ENCODE measurements around the gene RIMBP2. TPM values are rescaled to one million over a fixed set of nuclear protein-coding genes. Genes with fewer than 3 reads are reported as not detected.

The RIMBP2 gene
- total RNA-seq, 1 experiment from 2014 or later, result not detected

GRCh38 chr12:130707571-130707891 lies 8.6 kb downstream of the RIMBP2 start:
- POLR2A ChIA-PET, result no interaction called here
- H3K27ac Mint-ChIP-seq (ENCODE audit: low read depth, unreplicated experiment), result no peak overlapping the region
- CTCF ChIA-PET, result no interaction called here
- intact Hi-C loops (cut with micrococcal nuclease), result no loop called here
- peaks cover 72% of the 10 kb centered on the region for H3K27me3 Mint-ChIP-seq (ENCODE audit: insufficient read depth, unreplicated experiment)
- H3K36me3 Mint-ChIP-seq (ENCODE audit: insufficient read depth, unreplicated experiment), result no peaks in the 10 kb centered on the region
- no TSS peak for BruUV-seq (replicated peaks)
- DNase-seq (ENCODE audit: unreplicated experiment), result no peak
- no peaks in the 10 kb centered on the region for H3K4me1 Mint-ChIP-seq (ENCODE audit: insufficient read depth, unreplicated experiment)
- no peaks in the 10 kb centered on the region for H3K9me3 Mint-ChIP-seq (ENCODE audit: unreplicated experiment)
- H3K4me3 Mint-ChIP-seq (ENCODE audit: unreplicated experiment), result no peak overlapping the region
- no peak for TF ChIP-seq CTCF (IDR thresholded peaks at IDR 0.05; ENCODE audit: unreplicated experiment)

GRCh38 chr12:130706885-130707570 lies 9.1 kb downstream of the RIMBP2 start:
- Mint-ChIP-seq H3K36me3 (ENCODE audit: insufficient read depth, unreplicated experiment) (no peaks in the 10 kb centered on the region), H3K4me3 (ENCODE audit: unreplicated experiment) (no peak overlapping the region), H3K4me1 (ENCODE audit: insufficient read depth, unreplicated experiment) (no peaks in the 10 kb centered on the region), H3K9me3 (ENCODE audit: unreplicated experiment) (no peaks in the 10 kb centered on the region), H3K27me3 (ENCODE audit: insufficient read depth, unreplicated experiment) (peaks cover 67% of the 10 kb centered on the region), H3K27ac (ENCODE audit: low read depth, unreplicated experiment) (no peak overlapping the region)
- TF ChIP-seq CTCF (IDR thresholded peaks at IDR 0.05; ENCODE audit: unreplicated experiment), result no peak
- no TSS peak for BruUV-seq (replicated peaks)
- ChIA-PET CTCF (interaction anchor here (1.2 kb wide), 1 partner anchor 41 kb away, joined by 3 read pairs; no protein-coding TSS in a partner anchor), POLR2A (no interaction called here)
- no peak for DNase-seq (ENCODE audit: unreplicated experiment)
- intact Hi-C loops (cut with micrococcal nuclease), result no loop called here

GRCh38 chr12:130706311-130706710 lies 9.8 kb downstream of the RIMBP2 start:
- no TSS peak for BruUV-seq (replicated peaks)
- no peaks in the 10 kb centered on the region for H3K9me3 Mint-ChIP-seq (ENCODE audit: unreplicated experiment)
- no peaks in the 10 kb centered on the region for H3K36me3 Mint-ChIP-seq (ENCODE audit: insufficient read depth, unreplicated experiment)
- H3K27ac Mint-ChIP-seq (ENCODE audit: low read depth, unreplicated experiment), result no peak overlapping the region
- POLR2A ChIA-PET, result no interaction called here
- intact Hi-C loops (cut with micrococcal nuclease), result no loop called here
- H3K4me1 Mint-ChIP-seq (ENCODE audit: insufficient read depth, unreplicated experiment), result no peaks in the 10 kb centered on the region
- DNase-seq (ENCODE audit: unreplicated experiment), result no peak
- no peak for TF ChIP-seq CTCF (IDR thresholded peaks at IDR 0.05; ENCODE audit: unreplicated experiment)
- CTCF ChIA-PET, result interaction anchor here (1.2 kb wide), 1 partner anchor 41 kb away, joined by 3 read pairs; no protein-coding TSS in a partner anchor
- no peak overlapping the region for H3K4me3 Mint-ChIP-seq (ENCODE audit: unreplicated experiment)
- peaks cover 60% of the 10 kb centered on the region for H3K27me3 Mint-ChIP-seq (ENCODE audit: insufficient read depth, unreplicated experiment)

- Mint-ChIP-seq H3K4me1 (ENCODE audit: insufficient read depth, unreplicated experiment) (no peaks in the 10 kb centered on the region), H3K36me3 (ENCODE audit: insufficient read depth, unreplicated experiment) (no peaks in the 10 kb centered on the region), H3K27ac (ENCODE audit: low read depth, unreplicated experiment) (no peak overlapping the region), H3K4me3 (ENCODE audit: unreplicated experiment) (no peak overlapping the region), H3K9me3 (ENCODE audit: unreplicated experiment) (no peaks in the 10 kb centered on the region), H3K27me3 (ENCODE audit: insufficient read depth, unreplicated experiment) (peaks cover 51% of the 10 kb centered on the region)
- POLR2A ChIA-PET, result no interaction called here
- intact Hi-C loops (cut with micrococcal nuclease), result no loop called here
- no TSS peak for BruUV-seq (replicated peaks)
- no peak for TF ChIP-seq CTCF (IDR thresholded peaks at IDR 0.05; ENCODE audit: unreplicated experiment)
- CTCF ChIA-PET, result no interaction called here
- no peak for DNase-seq (ENCODE audit: unreplicated experiment)
Measured at GRCh38 chr12:130705178-130705822, 10.8 kb downstream of the RIMBP2 start.

Measured in MCF 10A (cell line).